A673 (cell line): ENCODE results near the gene CBX1.

Experiments
- EZH2 ChIP-seq: fragments of 200-600 bp; sonication (generic); IDR thresholded peaks from 2 replicates; pipeline ENCODE4 v1.6.1; 2017; ENCODE audit warnings: borderline replicate concordance, low read depth, mild to moderate bottlenecking, mixed read lengths, antibody characterized with exemption, low read length; ENCODE audit not compliant: poor library complexity, severe bottlenecking
- TF ChIP-seq, protein P1 (sequence below): fragments of 300-800, 200-600 bp; sonication (generic); conservative IDR thresholded peaks from 2 replicates; pipeline ENCODE4 v1.5.1; 2017; ENCODE audit warnings: low read depth, mild to moderate bottlenecking, antibody characterized with exemption, low read length, moderate library complexity, mixed read lengths

DNA sequence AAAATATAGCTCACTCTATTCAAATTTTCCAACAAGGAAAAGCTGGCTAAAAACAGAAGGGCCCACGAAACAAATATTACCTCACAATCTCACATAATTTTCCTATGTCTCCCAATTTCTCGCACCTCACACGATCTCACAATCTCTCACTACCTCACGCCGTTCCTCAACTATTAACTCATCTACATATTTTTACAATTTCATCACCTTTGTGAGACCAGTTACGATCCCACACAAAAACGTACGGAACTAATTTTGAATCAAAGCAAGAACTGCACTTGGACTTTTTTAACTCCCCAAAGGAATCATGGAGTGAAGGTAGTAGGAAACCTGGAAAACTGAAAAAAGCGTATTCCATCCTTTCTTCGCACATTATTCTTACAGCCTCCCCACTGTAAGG lies 1.1 kb downstream of the CBX1 start:
- TF ChIP-seq, protein P1, sequence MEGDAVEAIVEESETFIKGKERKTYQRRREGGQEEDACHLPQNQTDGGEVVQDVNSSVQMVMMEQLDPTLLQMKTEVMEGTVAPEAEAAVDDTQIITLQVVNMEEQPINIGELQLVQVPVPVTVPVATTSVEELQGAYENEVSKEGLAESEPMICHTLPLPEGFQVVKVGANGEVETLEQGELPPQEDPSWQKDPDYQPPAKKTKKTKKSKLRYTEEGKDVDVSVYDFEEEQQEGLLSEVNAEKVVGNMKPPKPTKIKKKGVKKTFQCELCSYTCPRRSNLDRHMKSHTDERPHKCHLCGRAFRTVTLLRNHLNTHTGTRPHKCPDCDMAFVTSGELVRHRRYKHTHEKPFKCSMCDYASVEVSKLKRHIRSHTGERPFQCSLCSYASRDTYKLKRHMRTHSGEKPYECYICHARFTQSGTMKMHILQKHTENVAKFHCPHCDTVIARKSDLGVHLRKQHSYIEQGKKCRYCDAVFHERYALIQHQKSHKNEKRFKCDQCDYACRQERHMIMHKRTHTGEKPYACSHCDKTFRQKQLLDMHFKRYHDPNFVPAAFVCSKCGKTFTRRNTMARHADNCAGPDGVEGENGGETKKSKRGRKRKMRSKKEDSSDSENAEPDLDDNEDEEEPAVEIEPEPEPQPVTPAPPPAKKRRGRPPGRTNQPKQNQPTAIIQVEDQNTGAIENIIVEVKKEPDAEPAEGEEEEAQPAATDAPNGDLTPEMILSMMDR, result no peak
- TF ChIP-seq EZH2, result no peak
